GM12864 (cell line): ENCODE results near the gene BFSP1.

Source experiments
- DNase-seq: peaks from one replicate; pipeline ENCODE4 v3.0.0-alpha.2; 2011; ENCODE audit warnings: low read depth
- H3K4me3 ChIP-seq: 2 replicates; pipeline ENCODE4 v1.5.1; 2011; ENCODE audit warnings: mild to moderate bottlenecking, low read depth, low read length, control low read depth
- TF ChIP-seq, protein P1 (sequence below): IDR thresholded peaks from 2 replicates; pipeline ENCODE4 v1.5.1; 2011; ENCODE audit warnings: low read depth, mild to moderate bottlenecking, moderate library complexity, low read length, control low read depth, inconsistent platforms; ENCODE audit errors: missing control alignments

BFSP1 gene

DNA sequence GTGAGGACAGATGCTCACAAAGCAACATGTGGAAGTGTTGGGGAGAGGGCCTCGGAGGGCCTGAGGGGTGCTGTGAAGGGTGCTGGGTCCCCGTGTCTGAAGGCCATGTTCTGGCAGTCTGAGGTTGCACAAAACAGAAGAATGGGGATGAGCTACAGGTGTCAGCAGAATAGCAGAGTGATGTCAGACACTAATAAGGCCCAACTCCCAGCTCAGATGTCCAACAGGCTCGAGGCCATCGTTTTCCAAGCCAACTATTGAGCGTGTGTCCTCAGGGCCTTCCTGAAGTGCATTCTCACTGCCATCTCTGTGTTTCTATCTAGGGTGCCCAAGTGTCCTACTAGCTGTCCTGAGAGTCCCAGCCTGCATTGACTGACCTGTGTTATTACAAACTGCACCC, 7.9 kb downstream of the BFSP1 start:
- no peak overlapping the region for H3K4me3 ChIP-seq
- DNase-seq: no peak
- TF ChIP-seq, protein P1, sequence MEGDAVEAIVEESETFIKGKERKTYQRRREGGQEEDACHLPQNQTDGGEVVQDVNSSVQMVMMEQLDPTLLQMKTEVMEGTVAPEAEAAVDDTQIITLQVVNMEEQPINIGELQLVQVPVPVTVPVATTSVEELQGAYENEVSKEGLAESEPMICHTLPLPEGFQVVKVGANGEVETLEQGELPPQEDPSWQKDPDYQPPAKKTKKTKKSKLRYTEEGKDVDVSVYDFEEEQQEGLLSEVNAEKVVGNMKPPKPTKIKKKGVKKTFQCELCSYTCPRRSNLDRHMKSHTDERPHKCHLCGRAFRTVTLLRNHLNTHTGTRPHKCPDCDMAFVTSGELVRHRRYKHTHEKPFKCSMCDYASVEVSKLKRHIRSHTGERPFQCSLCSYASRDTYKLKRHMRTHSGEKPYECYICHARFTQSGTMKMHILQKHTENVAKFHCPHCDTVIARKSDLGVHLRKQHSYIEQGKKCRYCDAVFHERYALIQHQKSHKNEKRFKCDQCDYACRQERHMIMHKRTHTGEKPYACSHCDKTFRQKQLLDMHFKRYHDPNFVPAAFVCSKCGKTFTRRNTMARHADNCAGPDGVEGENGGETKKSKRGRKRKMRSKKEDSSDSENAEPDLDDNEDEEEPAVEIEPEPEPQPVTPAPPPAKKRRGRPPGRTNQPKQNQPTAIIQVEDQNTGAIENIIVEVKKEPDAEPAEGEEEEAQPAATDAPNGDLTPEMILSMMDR: no peak

DNA sequence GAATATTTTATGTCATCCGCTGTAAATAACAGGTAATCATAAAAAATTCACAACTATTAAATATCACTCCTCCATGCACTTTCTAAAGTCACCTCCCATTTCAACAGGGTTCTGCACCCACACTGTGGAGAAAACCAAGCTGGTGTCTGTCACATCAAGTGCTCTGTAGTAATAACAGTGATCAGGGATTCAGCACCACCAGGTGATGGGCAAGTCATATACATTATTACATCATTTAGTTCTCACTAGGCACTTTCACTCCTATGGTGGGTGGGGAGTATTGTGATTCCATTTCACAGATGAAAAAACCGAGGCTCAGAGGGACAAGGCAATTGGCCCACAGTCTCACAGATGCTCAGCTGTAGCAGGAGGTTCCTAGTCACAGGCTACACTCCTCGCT, 8.7 kb downstream of the BFSP1 start:
- TF ChIP-seq, protein P1: no peak
- H3K4me3 ChIP-seq: no peak overlapping the region
- no peak for DNase-seq

DNA sequence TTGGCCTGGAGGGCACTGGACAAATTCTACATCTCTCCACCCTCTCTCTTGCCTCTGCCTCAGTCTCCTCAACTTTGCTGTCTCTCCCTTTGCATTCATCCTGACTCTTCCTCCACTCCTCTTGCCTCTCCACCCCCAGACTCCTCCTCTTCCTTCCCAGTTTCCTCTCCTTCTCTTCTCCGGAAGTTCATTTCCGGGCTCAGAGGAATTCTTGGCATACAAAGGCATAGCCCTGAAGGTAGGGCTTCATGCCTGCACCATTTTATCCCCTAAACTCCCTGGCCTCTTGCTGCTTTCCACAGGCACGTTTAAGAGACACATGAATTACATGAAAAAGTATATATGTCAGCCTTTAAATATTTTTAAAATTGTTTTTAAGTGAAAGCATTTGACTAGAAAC, 10.6 kb downstream of the BFSP1 start:
- H3K4me3 ChIP-seq: no peak overlapping the region
- DNase-seq: no peak
- TF ChIP-seq, protein P1: no peak

DNA sequence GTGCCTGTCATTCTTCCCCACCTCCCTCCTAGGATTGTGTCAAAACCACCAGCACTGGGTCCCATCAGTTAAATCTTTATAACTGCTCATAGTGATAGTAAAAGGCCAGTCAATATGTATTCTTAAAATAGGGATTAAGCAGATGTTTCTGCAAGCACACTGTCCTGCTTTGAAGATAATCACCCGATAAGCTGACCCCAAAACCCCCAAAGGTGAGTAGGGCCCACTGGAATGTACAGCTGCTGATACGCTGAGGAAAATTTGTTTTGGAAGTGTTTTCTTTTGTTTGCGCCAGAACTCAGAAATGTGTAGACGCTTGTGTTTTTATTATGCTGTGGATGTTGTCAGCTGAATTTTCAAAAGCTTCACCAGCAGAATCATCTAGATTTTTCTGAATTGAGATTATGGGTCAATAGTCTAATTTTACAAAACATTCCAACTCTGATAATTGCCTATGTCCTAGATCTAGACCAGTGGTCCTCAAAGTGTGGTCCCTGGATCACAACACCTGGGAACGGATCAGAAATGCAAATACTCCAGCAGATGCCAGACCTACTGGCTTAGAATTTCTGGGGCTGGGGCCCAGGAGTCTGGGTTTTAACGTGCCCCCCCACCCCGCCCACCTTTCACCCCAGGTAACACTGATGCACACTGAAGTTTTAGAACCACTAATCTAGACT, 11.4 kb downstream of the BFSP1 start:
- TF ChIP-seq, protein P1: no peak

DNA sequence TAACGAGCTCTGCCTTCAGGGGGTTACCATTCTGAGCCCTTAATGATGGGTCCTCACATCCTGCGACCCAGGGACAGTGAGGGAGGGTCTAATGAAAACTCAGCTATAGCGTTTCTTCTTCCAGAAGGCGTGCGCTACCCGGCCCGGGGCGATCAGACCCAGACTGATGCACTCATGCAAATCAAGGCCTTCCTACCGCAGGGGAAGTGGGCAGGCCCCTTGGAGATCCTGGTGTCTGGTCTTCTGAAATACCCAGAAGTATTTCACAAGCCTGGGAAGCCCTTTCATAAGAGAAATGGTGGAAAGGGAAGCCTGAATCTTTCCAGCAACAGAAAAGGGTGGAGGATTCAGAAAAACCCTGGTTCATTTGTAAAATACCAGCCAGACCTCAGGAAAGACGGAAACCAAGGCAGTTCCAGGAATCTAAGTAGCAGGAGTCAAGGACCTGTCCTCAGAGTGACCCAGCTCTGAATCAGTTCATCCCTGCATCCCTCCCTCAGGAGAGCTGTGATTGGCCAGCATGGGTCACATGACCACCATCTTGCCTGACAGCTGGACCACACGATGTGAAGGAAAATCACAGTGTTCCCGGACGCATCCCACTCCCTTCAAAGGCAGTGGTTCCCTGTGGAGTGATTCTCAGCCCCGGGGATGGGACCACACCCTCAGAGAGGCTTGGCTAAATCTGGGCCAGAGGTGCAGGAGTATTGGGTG, 12.7 kb downstream of the BFSP1 start:
- H3K4me3 ChIP-seq: no peak overlapping the region
- TF ChIP-seq, protein P1: no peak
- DNase-seq: no peak

More for the DNA sequence above, 11.4 kb downstream of the BFSP1 start:
- DNase-seq: no peak
- no peak overlapping the region for H3K4me3 ChIP-seq

DNA sequence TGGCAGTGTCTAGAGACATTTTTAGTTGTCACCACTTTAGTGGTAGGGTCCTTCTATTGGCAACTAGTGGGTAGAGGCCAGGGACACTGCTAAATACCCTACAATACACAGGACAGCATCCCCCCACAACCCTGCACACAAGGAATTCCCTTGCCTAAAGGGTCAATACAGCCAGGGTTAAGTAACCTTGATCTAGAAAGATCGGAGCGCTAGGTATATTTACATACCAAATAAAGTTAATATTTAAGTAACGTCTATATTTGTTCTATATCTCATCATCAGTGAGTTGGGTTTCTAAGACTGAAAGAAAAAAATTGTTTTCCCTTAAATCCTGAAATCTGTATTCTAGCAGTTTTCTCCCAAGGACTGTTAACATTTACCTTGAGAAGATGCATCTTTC, 16.1 kb downstream of the BFSP1 start:
- no peak for DNase-seq
- TF ChIP-seq, protein P1: no peak

More for the DNA sequence above, 16.1 kb downstream of the BFSP1 start:
- H3K4me3 ChIP-seq: no peak overlapping the region
